ENCODE results near the gene EPN1. TPM values are rescaled to one million over a fixed set of nuclear protein-coding genes. Genes with fewer than 3 reads are reported as not detected.
A peak's percentile ranks its signal among the peaks of the same experiment; 100 is the strongest.

EPN1 gene
- total and polyA plus RNA-seq, 2 of the 13 experiments (the other 11 are each of a cell fraction or from before 2014, with no cell fraction given): 28.9 to 31.7 TPM

GRCh38 chr19:55653651-55654322 lies 21.2 kb upstream of the EPN1 start (continued):
- TF ChIP-seq NFE2L2 (IDR thresholded peaks at IDR 0.05; ENCODE audit: low read length) (no peak), FOXP4 (CRISPR knock-in tag; IDR thresholded peaks at IDR 0.05) (peak; percentile 24; the same call in 1 of the 2 replicates), NCOA1 (CRISPR knock-in tag; IDR thresholded peaks at IDR 0.05) (0 out of 2 replicates have a peak, but pooled peaks have one; percentile 67), FOSL2 (CRISPR knock-in tag; IDR thresholded peaks at IDR 0.05) (0 out of 2 replicates have a peak, but pooled peaks have one; percentile 53), LBX2 (CRISPR knock-in tag; IDR thresholded peaks at IDR 0.05; ENCODE audit: borderline replicate concordance) (no peak), ZNF83 (CRISPR knock-in tag; IDR thresholded peaks at IDR 0.05; ENCODE audit: borderline replicate concordance) (no peak), JUNB (CRISPR knock-in tag; IDR thresholded peaks at IDR 0.05; ENCODE audit: borderline replicate concordance) (no peak), ZNF143 (CRISPR knock-in tag; IDR thresholded peaks at IDR 0.05) (peak; percentile 10; the same call in 1 of the 2 replicates), GABPA (IDR thresholded peaks at IDR 0.05; ENCODE audit: low read depth, low read length) (peak; percentile 76), GABPA (CRISPR knock-in tag; IDR thresholded peaks at IDR 0.05; ENCODE audit: low read depth) (peak; percentile 91), ZNF710 (CRISPR knock-in tag; IDR thresholded peaks at IDR 0.05; ENCODE audit: borderline replicate concordance) (peak; percentile 48; the same call in 1 of the 2 replicates), RARG (CRISPR knock-in tag; IDR thresholded peaks at IDR 0.05; ENCODE audit: low read depth) (no peak; the same call in 1 of the 2 replicates), HNF4G (IDR thresholded peaks at IDR 0.05; ENCODE audit: borderline replicate concordance, low read depth, low read length) (peak; percentile 52; the same call in 1 of the 2 replicates), HNF4G (CRISPR knock-in tag; IDR thresholded peaks at IDR 0.05; ENCODE audit: borderline replicate concordance, low read depth) (0 out of 2 replicates have a peak, but pooled peaks have one; percentile 37), ZBTB2 (CRISPR knock-in tag; IDR thresholded peaks at IDR 0.05; ENCODE audit: low read depth) (peak; percentile 31; the same call in 1 of the 2 replicates), TCF7L2 (IDR thresholded peaks at IDR 0.05; ENCODE audit: low read depth, low read length) (no peak), ZNF773 (CRISPR knock-in tag; IDR thresholded peaks at IDR 0.05; ENCODE audit: borderline replicate concordance) (no peak), MYNN (CRISPR knock-in tag; IDR thresholded peaks at IDR 0.05; ENCODE audit: low read depth) (no peak), ZNF740 (CRISPR knock-in tag; IDR thresholded peaks at IDR 0.05) (0 out of 2 replicates have a peak, but pooled peaks have one; percentile 8), ZNF558 (CRISPR knock-in tag; IDR thresholded peaks at IDR 0.05; ENCODE audit: borderline replicate concordance) (peak; percentile 70; the same call in 1 of the 2 replicates), ZSCAN5A (CRISPR knock-in tag; IDR thresholded peaks at IDR 0.05; ENCODE audit: borderline replicate concordance) (peak; percentile 70; the same call in 1 of the 2 replicates)
